Stimulated activated naive B cell treated with anti-CD40 and anti-IgM and Interleukin-4, amounts not matched to agents 10 μg/mL and 1 μg/mL and 100 μg/mL, for 72 hours (primary cell): ENCODE results near the gene BAZ1B.
"Not testable (repeated sequence)": the region's sequence is repeated elsewhere in the genome, so short reads cannot be mapped to it uniquely, and the experiment has no call there.

Experiments
- ATAC-seq, 2 donors: fragments of 150-1000 bp; cut with Tn5 transposase; replicated peaks; 2 replicates each; pipeline ENCODE4 v1.10.0; 2021; ENCODE audit warnings: moderate library complexity in 1 of 2
- DNase-seq: peaks from one replicate; pipeline ENCODE4 v3.0.0; 2021
- H3K27ac Mint-ChIP-seq: one replicate; pipeline ENCODE4 v1.8.0; 2022; ENCODE audit warnings: mild to moderate bottlenecking, mixed read lengths
- H3K27me3 Mint-ChIP-seq, 2 donors: one replicate each; pipeline ENCODE4 v1.8.0; 2022; ENCODE audit warnings: mixed read lengths in 2 of 2
- H3K36me3 Mint-ChIP-seq, 2 donors: one replicate each; pipeline ENCODE4 v1.8.0; 2022; ENCODE audit warnings: mixed read lengths in 2 of 2, mild to moderate bottlenecking in 1 of 2
- H3K4me1 Mint-ChIP-seq, 2 donors: one replicate each; pipeline ENCODE4 v1.8.0; 2022; ENCODE audit warnings: mixed read lengths in 2 of 2, mild to moderate bottlenecking in 1 of 2
- H3K4me3 Mint-ChIP-seq, 2 donors: one replicate each; pipeline ENCODE4 v1.8.0; 2022; ENCODE audit warnings: mild to moderate bottlenecking in 2 of 2, mixed read lengths in 2 of 2, moderate library complexity in 1 of 2
- H3K9me3 Mint-ChIP-seq, 2 donors: one replicate each; pipeline ENCODE4 v1.8.0; 2022; ENCODE audit warnings: mixed read lengths in 2 of 2, mild to moderate bottlenecking in 1 of 2

Gene BAZ1B

DNA sequence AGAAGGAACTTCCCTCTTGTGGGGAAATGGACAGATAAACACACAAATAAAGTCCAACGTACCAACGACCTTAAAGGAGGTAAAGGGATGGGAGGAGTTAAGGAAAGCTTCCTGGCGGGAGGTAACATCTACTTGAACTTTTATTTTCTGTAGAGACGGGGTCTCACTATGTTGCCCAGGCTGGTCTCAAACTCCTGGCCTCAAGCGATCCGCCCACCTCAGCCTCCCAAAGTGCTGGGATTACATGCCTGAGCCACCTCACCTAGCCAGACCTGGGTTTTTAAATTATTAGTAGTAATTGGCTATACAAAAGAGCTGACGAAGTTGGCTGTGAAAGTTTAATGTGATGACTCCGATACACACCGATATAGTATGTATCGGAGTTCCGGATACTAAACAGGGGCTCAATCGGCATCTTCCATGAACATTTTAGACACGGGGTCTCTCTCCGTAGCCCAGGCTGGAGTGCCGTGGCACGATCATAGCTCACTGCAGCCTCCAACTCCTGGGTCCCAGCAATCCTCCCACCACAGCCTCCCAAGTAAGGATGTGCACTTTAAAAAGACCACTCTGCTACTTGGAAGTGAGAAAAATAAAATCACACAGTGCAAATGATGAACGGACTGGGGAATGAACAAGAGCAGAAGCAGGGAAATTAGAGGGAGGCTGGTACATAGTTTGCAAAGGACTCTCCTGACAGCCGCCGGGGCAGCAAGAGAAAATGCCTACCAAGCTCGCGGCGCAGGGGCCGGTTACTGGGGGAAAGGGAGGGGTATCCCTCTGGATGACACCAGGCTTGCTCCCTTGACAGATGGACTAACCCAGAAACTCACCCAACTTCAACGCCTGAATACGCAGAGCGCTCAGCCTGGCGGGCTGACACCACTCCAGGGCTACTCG is 34.4 kb upstream of the BAZ1B start:
- H3K4me1 Mint-ChIP-seq = peaks cover 28 to 43% of the 10 kb centered on the region in 2 donors
- no peak for ATAC-seq
- H3K4me3 Mint-ChIP-seq = peak overlapping the region; percentile 93 to 94
- H3K27ac Mint-ChIP-seq = peak overlapping the region; percentile 93
- no peaks in the 10 kb centered on the region for H3K9me3 Mint-ChIP-seq
- peaks cover 0 to 5% of the 10 kb centered on the region in 2 donors for H3K27me3 Mint-ChIP-seq
- DNase-seq = no peak
- H3K36me3 Mint-ChIP-seq = peaks cover 9 to 19% of the 10 kb centered on the region in 2 donors

DNA sequence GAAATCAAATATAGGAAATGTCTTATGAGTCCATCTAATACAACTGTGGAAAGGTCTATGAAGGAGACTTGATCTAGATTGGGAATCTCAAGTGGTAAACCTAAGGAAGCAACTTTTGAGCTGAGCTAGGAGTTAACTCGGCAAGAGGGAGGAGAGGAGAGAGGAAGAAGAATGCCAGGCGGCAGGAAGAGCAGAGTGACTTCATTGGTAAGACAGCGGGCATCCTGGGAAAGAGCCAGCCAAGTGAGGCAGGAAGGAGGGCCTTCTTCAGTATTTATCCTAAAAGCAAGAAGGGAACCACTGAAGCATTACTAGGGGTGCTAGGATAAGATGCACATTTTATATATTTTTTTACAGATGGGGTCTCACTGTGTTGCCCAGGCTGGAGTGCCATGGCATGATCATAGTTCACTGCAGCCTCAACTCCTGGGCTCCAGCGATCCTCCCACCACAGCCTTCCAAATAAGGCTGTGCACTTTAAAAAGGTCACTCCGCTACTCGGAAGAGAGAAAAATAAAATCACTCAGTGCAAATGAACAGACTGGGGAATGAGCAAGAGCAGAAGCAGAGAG is 33.4 kb upstream of the BAZ1B start:
- H3K36me3 Mint-ChIP-seq = peaks cover 9 to 23% of the 10 kb centered on the region in 2 donors

DNA sequence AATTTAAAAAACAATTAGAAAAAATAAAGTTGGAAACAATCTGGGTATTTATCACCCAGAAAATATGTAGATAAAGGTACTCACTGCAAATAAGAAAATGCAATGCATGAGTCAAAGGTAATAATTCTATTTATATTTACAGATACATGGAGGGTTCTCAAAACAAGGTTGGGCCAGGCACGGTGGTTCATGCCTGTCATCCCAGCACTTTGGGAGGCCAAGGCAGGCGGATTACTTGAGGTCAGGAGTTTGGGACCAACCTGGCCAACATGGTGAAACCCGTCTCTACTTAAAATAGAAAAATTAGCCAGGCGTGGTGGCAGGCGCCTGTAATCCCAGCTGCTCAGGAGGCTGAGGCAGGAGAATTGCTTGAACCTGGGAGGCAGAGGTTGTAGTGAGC is 28.0 kb upstream of the BAZ1B start:
- not testable (repeated sequence) for H3K4me3 Mint-ChIP-seq, DNase-seq, H3K27me3 Mint-ChIP-seq, ATAC-seq, H3K9me3 Mint-ChIP-seq, H3K27ac Mint-ChIP-seq
- H3K36me3 Mint-ChIP-seq = peaks cover 26 to 48% of the 10 kb centered on the region in 2 donors
- H3K4me1 Mint-ChIP-seq = peaks cover 9 to 20% of the 10 kb centered on the region in 2 donors

More for the DNA sequence above, 33.4 kb upstream of the BAZ1B start:
- H3K9me3 Mint-ChIP-seq = no peaks in the 10 kb centered on the region
- H3K4me3 Mint-ChIP-seq = peak overlapping the region; percentile 93 to 94
- peaks cover 0 to 2% of the 10 kb centered on the region in 2 donors for H3K27me3 Mint-ChIP-seq
- H3K4me1 Mint-ChIP-seq = peaks cover 24 to 40% of the 10 kb centered on the region in 2 donors
- H3K27ac Mint-ChIP-seq = peak overlapping the region; percentile 82
- ATAC-seq (no peak), DNase-seq (no peak)

DNA sequence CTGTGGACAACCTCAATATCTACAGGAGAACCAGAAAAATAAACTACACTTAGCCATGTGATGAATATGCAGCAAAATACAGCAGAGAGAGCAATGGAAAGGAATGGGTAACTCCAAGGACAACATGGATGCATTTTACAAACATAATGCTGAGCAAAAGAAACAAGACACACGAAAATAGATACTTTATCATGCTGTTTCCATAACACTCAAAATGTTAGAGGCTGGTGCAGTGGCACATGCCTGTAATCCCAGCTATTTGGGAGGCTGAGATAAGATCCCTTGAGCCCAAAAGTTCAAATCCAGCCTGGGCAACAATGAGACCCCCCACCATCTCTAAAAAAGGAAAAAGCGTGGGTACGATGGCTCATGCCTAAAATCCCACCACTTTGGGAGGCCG is 27.1 kb upstream of the BAZ1B start:
- no peak for ATAC-seq
- Mint-ChIP-seq H3K4me3 (no peak overlapping the region), H3K27me3 (no peaks in the 10 kb centered on the region), H3K9me3 (no peaks in the 10 kb centered on the region), H3K27ac (no peak overlapping the region), H3K4me1 (peaks cover 6 to 11% of the 10 kb centered on the region in 2 donors), H3K36me3 (peaks cover 24 to 42% of the 10 kb centered on the region in 2 donors)
- DNase-seq = no peak

DNA sequence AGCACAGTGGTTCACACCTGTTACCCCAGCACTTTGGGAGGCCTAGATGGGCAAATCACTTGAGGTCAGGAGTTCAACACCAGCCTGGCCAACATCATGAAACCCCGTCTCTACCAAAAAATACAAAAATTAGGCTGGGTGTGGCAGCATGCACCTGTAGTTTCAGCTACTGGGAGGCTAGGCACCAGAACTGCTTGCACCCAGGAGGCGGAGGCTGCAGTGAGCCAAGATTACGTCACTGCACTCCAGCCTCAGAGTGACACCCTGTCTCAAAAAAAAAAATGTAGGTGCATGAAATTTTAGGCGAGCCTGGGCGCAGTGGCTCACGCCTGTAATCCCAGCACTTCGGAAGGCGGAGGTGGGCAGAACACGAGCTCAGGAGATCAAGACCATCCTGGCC is 25.7 kb upstream of the BAZ1B start:
- H3K4me1 Mint-ChIP-seq = peaks cover 6 to 10% of the 10 kb centered on the region in 2 donors
- peaks cover 27 to 45% of the 10 kb centered on the region in 2 donors for H3K36me3 Mint-ChIP-seq
- DNase-seq (no peak), ATAC-seq (no peak)
- H3K27me3 Mint-ChIP-seq = no peaks in the 10 kb centered on the region
- no peaks in the 10 kb centered on the region for H3K9me3 Mint-ChIP-seq
- H3K4me3 Mint-ChIP-seq = no peak overlapping the region
- no peak overlapping the region for H3K27ac Mint-ChIP-seq

DNA sequence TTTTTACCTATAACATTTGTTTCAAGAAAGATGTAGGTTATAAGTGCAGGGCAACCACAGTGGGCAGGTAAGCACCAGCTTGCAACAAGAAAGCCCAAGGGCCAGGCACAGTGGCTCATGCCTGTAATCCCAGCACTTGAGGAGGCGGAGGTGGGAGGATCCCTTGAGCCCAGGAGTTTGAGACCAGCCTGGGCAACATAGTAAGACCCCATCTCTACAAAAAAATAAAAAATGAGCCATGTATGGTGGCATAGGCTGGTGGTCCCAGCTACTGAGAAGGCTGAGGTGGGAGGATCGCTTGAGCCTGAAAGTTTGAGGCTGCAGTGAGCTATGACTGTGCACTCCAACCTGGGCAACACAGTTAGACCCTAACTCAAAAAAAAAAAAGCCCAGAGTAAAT is 22.6 kb upstream of the BAZ1B start:
- Mint-ChIP-seq H3K27ac (peak overlapping the region; percentile 80), H3K27me3 (no peaks in the 10 kb centered on the region), H3K4me1 (peaks cover 4 to 15% of the 10 kb centered on the region in 2 donors), H3K36me3 (peaks cover 36 to 58% of the 10 kb centered on the region in 2 donors), H3K9me3 (no peaks in the 10 kb centered on the region), H3K4me3 (no peak overlapping the region)
- no peak for DNase-seq
- ATAC-seq = no peak

DNA sequence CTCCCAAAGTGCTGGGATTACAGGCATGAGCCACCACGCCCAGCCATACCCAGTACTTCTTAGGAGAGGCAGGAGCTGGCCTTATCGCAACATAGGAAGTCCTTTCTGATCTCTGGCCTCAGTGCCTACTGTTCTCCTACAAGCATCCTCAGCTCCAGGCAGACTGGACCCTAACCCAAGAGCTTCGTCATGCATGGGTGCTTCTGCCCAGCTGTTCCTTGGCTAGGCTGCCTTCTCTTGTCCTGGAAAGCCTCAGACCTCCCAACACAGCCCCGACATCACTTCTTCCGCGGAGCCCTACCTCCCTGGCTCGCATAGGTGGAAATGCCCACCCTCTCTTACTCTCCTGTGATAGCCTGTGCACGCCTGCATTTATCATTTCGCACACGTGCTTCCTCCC is 19.6 kb upstream of the BAZ1B start:
- peaks cover 47 to 59% of the 10 kb centered on the region in 2 donors for H3K36me3 Mint-ChIP-seq
- no peaks in the 10 kb centered on the region for H3K9me3 Mint-ChIP-seq
- H3K27ac Mint-ChIP-seq = no peak overlapping the region
- peaks cover 2 to 6% of the 10 kb centered on the region in 2 donors for H3K4me1 Mint-ChIP-seq
- H3K27me3 Mint-ChIP-seq = no peaks in the 10 kb centered on the region
- ATAC-seq (no peak), DNase-seq (no peak)
- H3K4me3 Mint-ChIP-seq = no peak overlapping the region

DNA sequence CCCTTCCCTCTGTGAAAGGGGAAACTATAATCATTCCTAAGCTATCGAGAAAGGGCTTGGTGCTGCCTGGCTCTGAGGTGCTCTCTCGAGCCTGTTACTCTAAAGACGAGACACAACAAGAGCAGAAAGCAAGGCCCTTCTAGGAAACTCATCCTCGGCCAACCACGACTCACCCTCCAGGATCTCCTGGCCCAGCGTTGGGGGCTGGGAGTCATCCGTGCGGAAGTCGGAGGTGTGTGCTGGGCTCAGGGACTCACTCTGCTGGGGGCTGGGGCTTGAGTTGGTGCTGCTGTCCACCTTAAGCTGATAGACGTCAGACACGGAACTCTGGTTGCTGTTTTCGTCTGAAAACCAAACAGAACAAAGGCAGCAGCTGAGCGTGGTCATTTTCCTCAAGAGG is 17.6 kb upstream of the BAZ1B start:
- ATAC-seq = no peak
- H3K9me3 Mint-ChIP-seq = no peaks in the 10 kb centered on the region
- no peaks in the 10 kb centered on the region for H3K27me3 Mint-ChIP-seq
- H3K36me3 Mint-ChIP-seq = peaks cover 47 to 61% of the 10 kb centered on the region in 2 donors
- DNase-seq = no peak
- H3K4me3 Mint-ChIP-seq = no peak overlapping the region
- H3K27ac Mint-ChIP-seq = no peak overlapping the region
- H3K4me1 Mint-ChIP-seq = peaks cover 2 to 6% of the 10 kb centered on the region in 2 donors

DNA sequence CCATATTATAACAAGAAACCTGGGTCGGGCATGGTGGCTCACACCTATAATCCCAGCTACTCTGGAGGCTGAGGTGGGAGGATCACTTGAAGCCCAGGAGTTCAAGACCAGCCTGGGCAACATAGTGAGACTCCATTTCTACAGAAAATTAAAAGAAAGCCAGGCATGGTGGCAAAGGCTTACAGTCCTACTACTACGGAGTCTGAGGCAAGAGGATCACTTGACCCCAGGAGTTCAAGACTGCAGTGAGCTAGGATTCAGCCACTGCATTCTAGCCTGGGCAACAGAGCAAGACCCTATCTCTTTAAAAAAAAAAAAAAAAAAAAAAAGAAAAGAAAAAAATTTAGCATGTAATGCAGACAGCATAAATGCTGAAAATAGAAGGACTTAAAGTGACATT is 16.4 kb upstream of the BAZ1B start:
- not testable (repeated sequence) for H3K9me3 Mint-ChIP-seq, H3K4me3 Mint-ChIP-seq, H3K4me1 Mint-ChIP-seq, H3K27ac Mint-ChIP-seq, ATAC-seq, H3K27me3 Mint-ChIP-seq, DNase-seq
- H3K36me3 Mint-ChIP-seq = peaks cover 46 to 58% of the 10 kb centered on the region in 2 donors

DNA sequence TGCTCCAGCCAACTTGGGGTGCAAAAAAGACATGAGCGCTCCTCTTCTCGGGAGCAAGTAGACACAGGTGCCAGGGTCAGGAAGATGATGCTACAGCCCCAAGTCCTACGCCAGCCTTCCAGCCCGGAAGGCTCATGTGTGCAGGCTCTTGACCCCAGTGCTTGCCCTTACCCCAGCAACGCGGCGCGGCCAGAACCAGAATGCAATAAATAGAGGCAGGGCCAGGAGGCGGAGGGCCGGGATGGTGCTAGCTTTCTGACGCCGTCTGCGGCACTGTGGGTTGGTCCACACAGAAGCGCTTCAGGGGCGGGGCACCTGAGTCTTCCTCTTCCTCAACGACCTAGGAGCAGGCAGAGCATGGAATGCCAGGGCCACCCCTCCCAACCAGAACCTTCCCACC is 15.0 kb upstream of the BAZ1B start:
- Mint-ChIP-seq H3K9me3 (peaks cover 0 to 2% of the 10 kb centered on the region in 2 donors), H3K36me3 (peaks cover 46 to 53% of the 10 kb centered on the region in 2 donors), H3K4me1 (peaks cover 2 to 4% of the 10 kb centered on the region in 2 donors), H3K27me3 (no peaks in the 10 kb centered on the region), H3K27ac (no peak overlapping the region), H3K4me3 (no peak overlapping the region)
- DNase-seq (no peak), ATAC-seq (no peak)

DNA sequence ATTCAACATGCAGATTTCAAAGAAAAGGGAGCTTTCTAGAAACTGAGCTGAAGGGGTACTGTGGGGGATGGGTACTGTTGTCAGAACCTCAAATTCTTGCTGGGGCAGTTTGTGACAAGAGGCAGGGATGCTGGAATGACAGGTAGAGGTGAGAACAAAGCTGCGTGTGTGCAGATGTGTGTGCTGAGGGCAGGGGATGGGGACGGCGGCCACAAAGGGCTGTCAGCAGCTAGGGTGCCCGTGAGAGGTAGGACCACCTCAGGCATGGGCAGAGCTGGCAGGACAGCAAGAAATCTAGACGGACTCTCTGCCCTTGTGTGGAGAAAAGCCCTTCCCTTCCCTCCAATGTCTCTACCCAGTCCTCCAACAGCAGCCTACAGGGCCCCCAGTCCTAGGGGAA is 14.4 kb upstream of the BAZ1B start:
- DNase-seq (no peak), ATAC-seq (no peak)
- Mint-ChIP-seq H3K36me3 (peaks cover 43 to 48% of the 10 kb centered on the region in 2 donors), H3K27ac (no peak overlapping the region), H3K9me3 (peaks cover 0 to 2% of the 10 kb centered on the region in 2 donors), H3K4me1 (peaks cover 0 to 2% of the 10 kb centered on the region in 2 donors), H3K4me3 (no peak overlapping the region), H3K27me3 (no peaks in the 10 kb centered on the region)

DNA sequence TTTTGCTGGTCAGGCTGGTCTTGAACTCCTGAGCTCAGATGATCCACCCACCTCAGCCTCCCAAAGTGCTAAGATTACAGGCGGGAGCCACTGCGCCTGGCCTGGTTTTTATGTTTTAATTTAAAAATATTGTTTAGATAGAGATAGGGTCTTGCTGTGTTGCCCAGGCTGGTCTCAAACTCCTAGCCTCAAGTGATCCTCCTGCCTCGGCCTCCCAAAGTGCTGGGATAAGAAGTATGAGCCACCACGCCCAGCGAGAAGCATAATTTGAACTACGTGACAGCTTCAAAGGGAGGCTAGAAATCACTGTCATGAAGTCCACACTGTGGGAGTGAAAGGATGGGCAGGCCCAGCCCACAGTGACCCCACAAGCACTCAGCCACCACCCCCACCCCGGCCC is 13.8 kb upstream of the BAZ1B start:
- not testable (repeated sequence) for DNase-seq, H3K27me3 Mint-ChIP-seq

DNA sequence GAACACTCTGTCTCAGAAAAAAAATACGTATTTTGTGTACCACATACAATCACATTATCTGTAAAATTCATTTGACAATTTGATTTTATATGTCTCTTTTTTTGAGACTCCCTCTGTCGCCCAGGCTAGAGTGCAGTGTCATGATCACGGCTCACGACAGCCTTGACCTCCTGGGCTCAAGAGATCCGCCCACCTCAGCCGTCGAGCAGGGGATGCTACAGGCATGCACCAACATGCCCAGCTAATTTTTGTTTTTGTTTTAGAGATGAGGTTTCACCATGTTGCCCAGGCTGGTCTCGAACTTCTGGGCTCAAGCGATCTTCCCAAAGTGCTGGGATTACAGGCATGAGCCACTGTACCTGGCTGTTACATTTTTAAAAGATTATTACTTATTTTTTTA is 11.6 kb upstream of the BAZ1B start:
- Mint-ChIP-seq H3K4me1 (no peaks in the 10 kb centered on the region), H3K36me3 (peaks cover 33 to 34% of the 10 kb centered on the region in 2 donors), H3K27ac (no peak overlapping the region), H3K4me3 (no peak overlapping the region), H3K27me3 (no peaks in the 10 kb centered on the region), H3K9me3 (peaks cover 0 to 2% of the 10 kb centered on the region in 2 donors)
- DNase-seq = no peak
- no peak for ATAC-seq

More for the DNA sequence above, 13.8 kb upstream of the BAZ1B start:
- H3K36me3 Mint-ChIP-seq = peaks cover 40 to 44% of the 10 kb centered on the region in 2 donors
- H3K4me1 Mint-ChIP-seq, H3K27ac Mint-ChIP-seq, H3K9me3 Mint-ChIP-seq, ATAC-seq, H3K4me3 Mint-ChIP-seq: not testable (repeated sequence)

DNA sequence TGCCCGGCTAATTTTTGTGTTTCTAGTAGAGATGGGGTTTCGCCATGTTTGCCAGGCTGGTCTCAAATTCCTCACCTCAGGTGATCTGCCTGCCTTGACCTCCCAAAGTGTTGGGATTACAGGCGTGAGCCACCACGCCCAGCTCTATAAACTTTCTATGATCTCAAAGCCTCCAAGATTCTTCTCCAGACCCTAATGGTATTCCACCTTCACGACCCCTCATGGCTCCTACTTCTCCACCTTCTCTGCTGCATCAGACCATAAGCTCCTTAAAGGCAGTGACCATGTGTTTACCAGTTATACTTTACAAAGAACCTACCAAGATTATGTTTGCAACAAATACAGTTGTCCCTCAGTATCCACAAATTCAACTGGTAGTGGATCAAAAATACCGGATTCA is 10.1 kb upstream of the BAZ1B start:
- Mint-ChIP-seq H3K9me3 (peaks cover 0 to 2% of the 10 kb centered on the region in 2 donors), H3K36me3 (peaks cover 21 to 25% of the 10 kb centered on the region in 2 donors), H3K27ac (no peak overlapping the region), H3K27me3 (no peaks in the 10 kb centered on the region), H3K4me3 (no peak overlapping the region), H3K4me1 (peaks cover 3 to 9% of the 10 kb centered on the region in 2 donors)
- no peak for DNase-seq
- ATAC-seq = no peak

DNA sequence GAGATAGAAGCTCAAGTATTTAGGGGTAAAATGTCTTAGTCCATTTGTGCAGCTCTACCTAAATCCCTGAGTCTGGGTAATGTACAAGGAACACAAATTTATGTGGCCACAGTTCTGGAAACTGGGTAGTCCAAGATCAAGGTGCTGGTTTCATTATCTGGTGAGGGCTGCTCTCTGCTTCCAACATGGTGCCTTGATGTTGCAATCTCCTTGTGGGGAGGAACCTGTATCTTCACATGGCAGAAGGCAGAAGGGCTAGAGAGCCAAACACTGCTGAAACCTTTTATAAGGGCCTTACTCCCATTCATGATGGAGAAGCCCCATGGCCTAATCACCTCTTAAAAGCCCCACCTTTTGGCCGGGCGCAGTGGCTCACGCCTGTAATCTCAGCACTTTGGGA is 8.7 kb upstream of the BAZ1B start:
- peaks cover 0 to 2% of the 10 kb centered on the region in 2 donors for H3K9me3 Mint-ChIP-seq
- H3K27ac Mint-ChIP-seq = no peak overlapping the region
- no peaks in the 10 kb centered on the region for H3K27me3 Mint-ChIP-seq
- peaks cover 13 to 15% of the 10 kb centered on the region in 2 donors for H3K36me3 Mint-ChIP-seq
- H3K4me3 Mint-ChIP-seq = no peak overlapping the region
- peaks cover 8 to 18% of the 10 kb centered on the region in 2 donors for H3K4me1 Mint-ChIP-seq
- ATAC-seq (no peak), DNase-seq (no peak)
